ENCODE data around the gene TOGARAM2.

The TOGARAM2 gene

DNA sequence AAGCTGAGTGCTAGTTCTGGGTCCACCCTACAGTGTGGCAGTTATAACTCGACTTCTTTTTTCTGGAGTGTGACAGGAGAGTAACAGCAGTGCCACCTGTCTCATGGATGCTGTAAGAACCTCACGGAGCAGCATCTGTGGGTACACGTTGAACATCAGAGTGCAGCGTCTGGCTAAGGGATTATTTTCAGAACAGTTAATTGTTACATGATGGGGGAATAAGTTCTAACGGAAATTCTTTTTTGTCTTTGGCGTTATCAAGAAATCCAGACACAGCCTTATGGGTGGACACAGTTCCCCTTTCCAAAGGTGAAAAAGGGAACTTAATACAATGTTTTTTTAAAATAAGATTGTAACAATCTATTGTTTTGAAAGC lies 28.3 kb upstream of the TOGARAM2 start:
- H3K27me3 ChIP-seq (ENCODE audit: control insufficient read depth, insufficient read depth, low read length, poor library complexity, severe bottlenecking): no peaks in the 10 kb centered on the region
- 73 to 75% methylated on average over 6 of the region's 6 CpGs for WGBS, 2 experiments
- peaks cover 16% of the 10 kb centered on the region for H3K4me1 ChIP-seq (ENCODE audit: control insufficient read depth, insufficient read depth, low read length)
- H3K9me3 ChIP-seq (ENCODE audit: control insufficient read depth, low read length): no peaks in the 10 kb centered on the region
- no peak overlapping the region for H3K27ac ChIP-seq (ENCODE audit: insufficient read depth, low read depth, low read length, poor library complexity, severe bottlenecking)
- no peak overlapping the region for H3K4me3 ChIP-seq (ENCODE audit: insufficient read depth, low read depth, low read length)
- peaks cover 14% of the 10 kb centered on the region for H3K36me3 ChIP-seq (ENCODE audit: control insufficient read depth, insufficient read depth, low read length)

DNA sequence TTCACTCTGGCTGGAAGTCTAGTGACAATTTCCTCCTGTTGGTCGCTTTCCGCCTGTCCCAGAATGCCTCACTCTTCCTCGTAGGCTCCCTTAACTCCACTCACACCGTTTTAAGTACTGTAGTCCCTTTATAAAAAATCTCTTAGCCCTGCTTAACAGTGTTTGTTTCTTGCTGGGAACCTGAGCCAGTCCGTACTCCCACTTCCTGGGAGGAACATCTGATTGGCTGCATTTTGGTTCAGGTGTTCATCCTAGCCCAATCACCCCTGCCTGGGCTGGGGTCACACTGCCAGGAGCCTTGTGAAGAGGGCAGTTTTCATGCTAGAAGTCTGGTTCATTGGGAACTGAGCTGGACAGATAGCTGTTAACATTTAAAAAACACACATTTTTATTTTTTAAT lies 25.6 kb upstream of the TOGARAM2 start:
- Histone ChIP-seq H3K9me3 (ENCODE audit: control insufficient read depth, low read length) (no peaks in the 10 kb centered on the region), H3K27ac (ENCODE audit: insufficient read depth, low read depth, low read length, poor library complexity, severe bottlenecking) (no peak overlapping the region), H3K27me3 (ENCODE audit: control insufficient read depth, insufficient read depth, low read length, poor library complexity, severe bottlenecking) (no peaks in the 10 kb centered on the region), H3K4me1 (ENCODE audit: control insufficient read depth, insufficient read depth, low read length) (peaks cover 16% of the 10 kb centered on the region), H3K4me3 (ENCODE audit: insufficient read depth, low read depth, low read length) (no peak overlapping the region), H3K36me3 (ENCODE audit: control insufficient read depth, insufficient read depth, low read length) (no peaks in the 10 kb centered on the region)
- WGBS, 2 experiments: 79 to 82% methylated on average over 5 of the region's 5 CpGs

GRCh38 chr2:28956415-28956826 lies 24.7 kb upstream of the TOGARAM2 start:
- no peak overlapping the region for H3K4me3 ChIP-seq (ENCODE audit: insufficient read depth, low read depth, low read length)
- H3K36me3 ChIP-seq (ENCODE audit: control insufficient read depth, insufficient read depth, low read length): no peaks in the 10 kb centered on the region
- no peak overlapping the region for H3K27ac ChIP-seq (ENCODE audit: insufficient read depth, low read depth, low read length, poor library complexity, severe bottlenecking)
- H3K4me1 ChIP-seq (ENCODE audit: control insufficient read depth, insufficient read depth, low read length): peaks cover 12% of the 10 kb centered on the region
- H3K9me3 ChIP-seq (ENCODE audit: control insufficient read depth, low read length): no peaks in the 10 kb centered on the region
- 37 to 39% methylated on average over 11 of the region's 11 CpGs for WGBS, 2 experiments
- H3K27me3 ChIP-seq (ENCODE audit: control insufficient read depth, insufficient read depth, low read length, poor library complexity, severe bottlenecking): no peaks in the 10 kb centered on the region

- no peak overlapping the region for H3K4me3 ChIP-seq (ENCODE audit: insufficient read depth, low read depth, low read length)
- H3K27ac ChIP-seq (ENCODE audit: insufficient read depth, low read depth, low read length, poor library complexity, severe bottlenecking): no peak overlapping the region
- no peaks in the 10 kb centered on the region for H3K36me3 ChIP-seq (ENCODE audit: control insufficient read depth, insufficient read depth, low read length)
- WGBS, 2 experiments: 70 to 76% methylated on average over 15 of the region's 15 CpGs
- H3K27me3 ChIP-seq (ENCODE audit: control insufficient read depth, insufficient read depth, low read length, poor library complexity, severe bottlenecking): no peaks in the 10 kb centered on the region
- H3K4me1 ChIP-seq (ENCODE audit: control insufficient read depth, insufficient read depth, low read length): peaks cover 7% of the 10 kb centered on the region
- H3K9me3 ChIP-seq (ENCODE audit: control insufficient read depth, low read length): no peaks in the 10 kb centered on the region
Measured at GRCh38 chr2:28956890-28957289, 24.2 kb upstream of the TOGARAM2 start.

- H3K36me3 ChIP-seq (ENCODE audit: control insufficient read depth, insufficient read depth, low read length): no peaks in the 10 kb centered on the region
- no peak overlapping the region for H3K4me3 ChIP-seq (ENCODE audit: insufficient read depth, low read depth, low read length)
- 37% methylated on average over 9 of the region's 9 CpGs for WGBS, 2 experiments
- no peaks in the 10 kb centered on the region for H3K9me3 ChIP-seq (ENCODE audit: control insufficient read depth, low read length)
- H3K4me1 ChIP-seq (ENCODE audit: control insufficient read depth, insufficient read depth, low read length): peaks cover 5% of the 10 kb centered on the region
- H3K27me3 ChIP-seq (ENCODE audit: control insufficient read depth, insufficient read depth, low read length, poor library complexity, severe bottlenecking): no peaks in the 10 kb centered on the region
- H3K27ac ChIP-seq (ENCODE audit: insufficient read depth, low read depth, low read length, poor library complexity, severe bottlenecking): no peak overlapping the region
Measured at GRCh38 chr2:28958689-28959088, 22.4 kb upstream of the TOGARAM2 start.

GRCh38 chr2:28960401-28960800 lies 20.7 kb upstream of the TOGARAM2 start:
- 88 to 89% methylated on average over 5 of the region's 5 CpGs for whole genome bisulfite sequencing, 2 experiments
- no peaks in the 10 kb centered on the region for H3K9me3 ChIP-seq (ENCODE audit: control insufficient read depth, low read length)
- H3K4me3 ChIP-seq (ENCODE audit: insufficient read depth, low read depth, low read length): no peak overlapping the region
- H3K27ac ChIP-seq (ENCODE audit: insufficient read depth, low read depth, low read length, poor library complexity, severe bottlenecking): no peak overlapping the region
- H3K27me3 ChIP-seq (ENCODE audit: control insufficient read depth, insufficient read depth, low read length, poor library complexity, severe bottlenecking): no peaks in the 10 kb centered on the region
- H3K36me3 ChIP-seq (ENCODE audit: control insufficient read depth, insufficient read depth, low read length): no peaks in the 10 kb centered on the region
- peaks cover 5% of the 10 kb centered on the region for H3K4me1 ChIP-seq (ENCODE audit: control insufficient read depth, insufficient read depth, low read length)

DNA sequence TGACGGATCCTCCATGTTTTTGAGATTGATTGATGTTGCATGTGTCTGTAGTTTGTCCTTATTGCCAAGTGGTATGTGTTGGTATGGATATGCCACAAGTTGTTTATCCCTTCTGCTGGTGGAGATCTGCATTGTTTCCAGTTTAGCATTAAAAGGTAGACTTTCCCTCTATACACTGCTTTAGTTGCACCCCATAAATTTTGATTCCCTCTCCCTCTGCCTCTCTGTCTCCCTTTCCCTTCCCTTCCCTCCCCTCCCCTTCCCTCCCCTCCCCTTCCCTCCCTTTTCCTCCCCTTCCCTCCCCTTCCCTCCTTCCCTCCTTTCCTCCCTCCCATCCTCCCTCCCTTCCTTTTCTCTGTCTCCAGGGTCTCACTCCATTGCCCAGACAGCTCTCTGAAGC lies 18.6 kb upstream of the TOGARAM2 start:
- Histone ChIP-seq H3K27me3 (ENCODE audit: control insufficient read depth, insufficient read depth, low read length, poor library complexity, severe bottlenecking) (no peaks in the 10 kb centered on the region), H3K36me3 (ENCODE audit: control insufficient read depth, insufficient read depth, low read length) (no peaks in the 10 kb centered on the region), H3K27ac (ENCODE audit: insufficient read depth, low read depth, low read length, poor library complexity, severe bottlenecking) (no peak overlapping the region), H3K9me3 (ENCODE audit: control insufficient read depth, low read length) (no peaks in the 10 kb centered on the region), H3K4me3 (ENCODE audit: insufficient read depth, low read depth, low read length) (no peak overlapping the region), H3K4me1 (ENCODE audit: control insufficient read depth, insufficient read depth, low read length) (no peaks in the 10 kb centered on the region)
- WGBS, 2 experiments: 95 to 96% methylated on average over 1 of the region's 1 CpG

GRCh38 chr2:28970464-28971160 lies 10.5 kb upstream of the TOGARAM2 start:
- no peak overlapping the region for H3K4me3 ChIP-seq (ENCODE audit: insufficient read depth, low read depth, low read length)
- H3K4me1 ChIP-seq (ENCODE audit: control insufficient read depth, insufficient read depth, low read length): no peaks in the 10 kb centered on the region
- no peaks in the 10 kb centered on the region for H3K27me3 ChIP-seq (ENCODE audit: control insufficient read depth, insufficient read depth, low read length, poor library complexity, severe bottlenecking)
- 90 to 92% methylated on average over 6 of the region's 6 CpGs for WGBS, 2 experiments
- no peaks in the 10 kb centered on the region for H3K9me3 ChIP-seq (ENCODE audit: control insufficient read depth, low read length)
- H3K27ac ChIP-seq (ENCODE audit: insufficient read depth, low read depth, low read length, poor library complexity, severe bottlenecking): no peak overlapping the region
- H3K36me3 ChIP-seq (ENCODE audit: control insufficient read depth, insufficient read depth, low read length): no peaks in the 10 kb centered on the region

DNA sequence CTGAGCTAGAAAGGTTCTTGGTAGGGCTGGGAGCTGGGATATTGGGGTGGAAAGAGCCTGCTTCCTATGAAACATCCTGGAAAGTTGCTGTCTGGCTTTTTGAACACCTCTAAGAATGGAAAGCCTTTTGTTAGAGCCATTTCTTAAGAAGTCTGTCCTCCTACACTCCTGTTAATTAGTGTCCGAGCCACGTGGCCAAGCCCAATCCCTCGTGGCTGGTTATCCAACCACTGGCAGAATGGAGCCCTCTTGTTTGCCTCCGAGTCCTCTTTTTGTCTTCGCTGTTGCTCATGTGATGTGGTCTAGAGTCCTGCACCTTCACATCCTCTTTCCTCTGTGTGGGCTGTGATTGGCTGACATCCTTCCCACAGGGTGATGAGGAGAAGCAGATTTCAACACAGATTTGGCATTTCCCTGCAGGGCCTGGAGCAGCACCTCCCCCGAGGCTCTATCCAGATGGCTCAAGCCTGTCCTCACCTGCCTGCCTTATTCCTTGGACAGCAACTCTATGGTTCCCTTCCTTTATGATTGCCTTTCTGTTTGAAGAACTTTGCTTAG lies 8.2 kb upstream of the TOGARAM2 start:
- no peaks in the 10 kb centered on the region for H3K9me3 ChIP-seq (ENCODE audit: control insufficient read depth, low read length)
- no peaks in the 10 kb centered on the region for H3K4me1 ChIP-seq (ENCODE audit: control insufficient read depth, insufficient read depth, low read length)
- WGBS, 2 experiments: 93% methylated on average over 6 of the region's 6 CpGs
- H3K4me3 ChIP-seq (ENCODE audit: insufficient read depth, low read depth, low read length): no peak overlapping the region
- no peaks in the 10 kb centered on the region for H3K36me3 ChIP-seq (ENCODE audit: control insufficient read depth, insufficient read depth, low read length)
- no peak overlapping the region for H3K27ac ChIP-seq (ENCODE audit: insufficient read depth, low read depth, low read length, poor library complexity, severe bottlenecking)
- H3K27me3 ChIP-seq (ENCODE audit: control insufficient read depth, insufficient read depth, low read length, poor library complexity, severe bottlenecking): no peaks in the 10 kb centered on the region

- peaks cover 4% of the 10 kb centered on the region for H3K4me1 ChIP-seq (ENCODE audit: control insufficient read depth, insufficient read depth, low read length)
- H3K27ac ChIP-seq (ENCODE audit: insufficient read depth, low read depth, low read length, poor library complexity, severe bottlenecking): no peak overlapping the region
Measured at GRCh38 chr2:28974252-28974651, 6.8 kb upstream of the TOGARAM2 start.

More at GRCh38 chr2:28974252-28974651, 6.8 kb upstream of the TOGARAM2 start:
- Histone ChIP-seq H3K36me3 (ENCODE audit: control insufficient read depth, insufficient read depth, low read length) (no peaks in the 10 kb centered on the region), H3K27me3 (ENCODE audit: control insufficient read depth, insufficient read depth, low read length, poor library complexity, severe bottlenecking) (no peaks in the 10 kb centered on the region), H3K4me3 (ENCODE audit: insufficient read depth, low read depth, low read length) (no peak overlapping the region), H3K9me3 (ENCODE audit: control insufficient read depth, low read length) (no peaks in the 10 kb centered on the region)
- 93 to 99% methylated on average over 4 of the region's 4 CpGs for WGBS, 2 experiments

Data from ectodermal cell (in vitro differentiated cells).